ENCODE results near the gene ABHD14A. TPM values are rescaled to one million over a fixed set of nuclear protein-coding genes. Genes with fewer than 3 reads are reported as not detected.

Gene ABHD14A
- polyA plus RNA-seq, 1 of the 3 experiments (the other 2 are of a cell fraction), result 31.5 TPM

DNA sequence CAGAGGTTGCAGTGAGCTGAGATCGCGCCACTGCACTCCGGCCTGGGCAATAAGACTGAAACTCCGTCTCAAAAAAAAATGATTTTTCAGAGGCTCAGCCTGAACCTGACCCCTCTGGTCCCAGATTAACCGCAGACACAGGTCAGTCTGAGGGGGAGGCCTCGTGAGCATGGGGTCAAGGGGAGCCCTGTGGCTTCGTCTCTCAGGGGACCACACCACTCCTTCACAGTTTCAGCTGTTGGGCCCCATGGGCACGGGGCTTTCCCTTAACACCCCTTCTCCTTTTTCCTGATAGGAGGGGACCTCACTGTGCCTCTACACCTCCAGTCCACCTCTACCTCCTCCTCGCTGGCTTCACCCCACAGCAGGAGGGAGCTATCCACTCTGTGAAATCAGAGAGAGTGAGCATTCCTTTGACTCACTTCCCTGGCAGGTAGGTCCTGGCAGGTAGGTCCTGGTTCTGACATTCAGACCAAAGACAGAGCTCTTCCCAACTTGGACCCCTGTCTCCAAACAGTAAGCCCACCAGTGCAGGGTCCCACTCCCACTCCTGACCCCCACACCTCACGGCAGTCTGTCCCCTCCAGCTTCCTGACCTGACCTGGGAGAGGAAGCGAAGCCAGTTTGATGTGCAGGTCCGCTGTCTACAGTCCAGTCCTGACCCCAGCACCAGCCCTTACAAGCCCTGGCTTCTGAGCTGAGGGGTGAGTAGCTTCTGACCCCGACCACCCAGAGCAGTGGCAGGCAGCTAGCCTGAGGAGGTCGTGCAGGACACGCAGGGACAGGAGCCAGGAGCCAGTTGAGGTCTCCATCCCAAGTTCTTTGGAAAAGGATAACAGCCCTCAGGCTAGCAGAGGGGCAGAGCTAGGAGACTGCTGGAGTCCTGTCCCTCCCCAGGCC, 42.1 kb upstream of the ABHD14A start:
- POLR2A ChIA-PET, result interaction anchor here (0.8 kb wide), 1 partner anchor 36 kb away, joined by 3 read pairs; no protein-coding TSS in a partner anchor
- no peaks in the 10 kb centered on the region for H3F3A ChIP-seq (replicated peaks; ENCODE audit: insufficient read depth)
- no peaks in the 10 kb centered on the region for H3K27me3 ChIP-seq (ENCODE audit: insufficient read depth)
- no peak overlapping the region for H3K27ac ChIP-seq (ENCODE audit: low read depth in 2 of 2, low read length in 1 of 2)
- no peak for DNase-seq
- H3K4me2 ChIP-seq, result no peak overlapping the region
- H3K9me3 ChIP-seq, result no peaks in the 10 kb centered on the region
- no peak overlapping the region for H3K9ac ChIP-seq
- no peak overlapping the region for H2AFZ ChIP-seq (ENCODE audit: low read depth)
- TF ChIP-seq, protein P1, sequence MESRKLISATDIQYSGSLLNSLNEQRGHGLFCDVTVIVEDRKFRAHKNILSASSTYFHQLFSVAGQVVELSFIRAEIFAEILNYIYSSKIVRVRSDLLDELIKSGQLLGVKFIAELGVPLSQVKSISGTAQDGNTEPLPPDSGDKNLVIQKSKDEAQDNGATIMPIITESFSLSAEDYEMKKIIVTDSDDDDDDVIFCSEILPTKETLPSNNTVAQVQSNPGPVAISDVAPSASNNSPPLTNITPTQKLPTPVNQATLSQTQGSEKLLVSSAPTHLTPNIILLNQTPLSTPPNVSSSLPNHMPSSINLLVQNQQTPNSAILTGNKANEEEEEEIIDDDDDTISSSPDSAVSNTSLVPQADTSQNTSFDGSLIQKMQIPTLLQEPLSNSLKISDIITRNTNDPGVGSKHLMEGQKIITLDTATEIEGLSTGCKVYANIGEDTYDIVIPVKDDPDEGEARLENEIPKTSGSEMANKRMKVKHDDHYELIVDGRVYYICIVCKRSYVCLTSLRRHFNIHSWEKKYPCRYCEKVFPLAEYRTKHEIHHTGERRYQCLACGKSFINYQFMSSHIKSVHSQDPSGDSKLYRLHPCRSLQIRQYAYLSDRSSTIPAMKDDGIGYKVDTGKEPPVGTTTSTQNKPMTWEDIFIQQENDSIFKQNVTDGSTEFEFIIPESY (IDR thresholded peaks at IDR 0.05; ENCODE audit: borderline replicate concordance, low read depth), result no peak
- TF ChIP-seq FOSL2 (IDR thresholded peaks at IDR 0.05; ENCODE audit: borderline replicate concordance, low read depth), result no peak
- TF ChIP-seq, protein P2, sequence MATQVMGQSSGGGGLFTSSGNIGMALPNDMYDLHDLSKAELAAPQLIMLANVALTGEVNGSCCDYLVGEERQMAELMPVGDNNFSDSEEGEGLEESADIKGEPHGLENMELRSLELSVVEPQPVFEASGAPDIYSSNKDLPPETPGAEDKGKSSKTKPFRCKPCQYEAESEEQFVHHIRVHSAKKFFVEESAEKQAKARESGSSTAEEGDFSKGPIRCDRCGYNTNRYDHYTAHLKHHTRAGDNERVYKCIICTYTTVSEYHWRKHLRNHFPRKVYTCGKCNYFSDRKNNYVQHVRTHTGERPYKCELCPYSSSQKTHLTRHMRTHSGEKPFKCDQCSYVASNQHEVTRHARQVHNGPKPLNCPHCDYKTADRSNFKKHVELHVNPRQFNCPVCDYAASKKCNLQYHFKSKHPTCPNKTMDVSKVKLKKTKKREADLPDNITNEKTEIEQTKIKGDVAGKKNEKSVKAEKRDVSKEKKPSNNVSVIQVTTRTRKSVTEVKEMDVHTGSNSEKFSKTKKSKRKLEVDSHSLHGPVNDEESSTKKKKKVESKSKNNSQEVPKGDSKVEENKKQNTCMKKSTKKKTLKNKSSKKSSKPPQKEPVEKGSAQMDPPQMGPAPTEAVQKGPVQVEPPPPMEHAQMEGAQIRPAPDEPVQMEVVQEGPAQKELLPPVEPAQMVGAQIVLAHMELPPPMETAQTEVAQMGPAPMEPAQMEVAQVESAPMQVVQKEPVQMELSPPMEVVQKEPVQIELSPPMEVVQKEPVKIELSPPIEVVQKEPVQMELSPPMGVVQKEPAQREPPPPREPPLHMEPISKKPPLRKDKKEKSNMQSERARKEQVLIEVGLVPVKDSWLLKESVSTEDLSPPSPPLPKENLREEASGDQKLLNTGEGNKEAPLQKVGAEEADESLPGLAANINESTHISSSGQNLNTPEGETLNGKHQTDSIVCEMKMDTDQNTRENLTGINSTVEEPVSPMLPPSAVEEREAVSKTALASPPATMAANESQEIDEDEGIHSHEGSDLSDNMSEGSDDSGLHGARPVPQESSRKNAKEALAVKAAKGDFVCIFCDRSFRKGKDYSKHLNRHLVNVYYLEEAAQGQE (IDR thresholded peaks at IDR 0.05; ENCODE audit: low read depth, low read length), result no peak
- TF ChIP-seq FOXJ3 (CRISPR knock-in tag; IDR thresholded peaks at IDR 0.05), result no peak
- TF ChIP-seq, protein P3, sequence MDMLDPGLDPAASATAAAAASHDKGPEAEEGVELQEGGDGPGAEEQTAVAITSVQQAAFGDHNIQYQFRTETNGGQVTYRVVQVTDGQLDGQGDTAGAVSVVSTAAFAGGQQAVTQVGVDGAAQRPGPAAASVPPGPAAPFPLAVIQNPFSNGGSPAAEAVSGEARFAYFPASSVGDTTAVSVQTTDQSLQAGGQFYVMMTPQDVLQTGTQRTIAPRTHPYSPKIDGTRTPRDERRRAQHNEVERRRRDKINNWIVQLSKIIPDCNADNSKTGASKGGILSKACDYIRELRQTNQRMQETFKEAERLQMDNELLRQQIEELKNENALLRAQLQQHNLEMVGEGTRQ (IDR thresholded peaks at IDR 0.05; ENCODE audit: borderline replicate concordance, low read depth, low read length), result no peak
- no peak for TF ChIP-seq NFIC (IDR thresholded peaks at IDR 0.05; ENCODE audit: borderline replicate concordance)
- TF ChIP-seq TAF1 (IDR thresholded peaks at IDR 0.05; ENCODE audit: borderline replicate concordance, low read depth, low read length), result no peak
- TF ChIP-seq ELF1 (IDR thresholded peaks at IDR 0.05), result no peak
- TF ChIP-seq NRF1 (IDR thresholded peaks at IDR 0.05; ENCODE audit: low read depth, low read length), result no peak
- TF ChIP-seq, protein P4, sequence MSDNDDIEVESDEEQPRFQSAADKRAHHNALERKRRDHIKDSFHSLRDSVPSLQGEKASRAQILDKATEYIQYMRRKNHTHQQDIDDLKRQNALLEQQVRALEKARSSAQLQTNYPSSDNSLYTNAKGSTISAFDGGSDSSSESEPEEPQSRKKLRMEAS (IDR thresholded peaks at IDR 0.05; ENCODE audit: low read depth), result no peak
- no peak for TF ChIP-seq YY1 (IDR thresholded peaks at IDR 0.05; ENCODE audit: low read depth)
- no peak for TF ChIP-seq SIN3A (IDR thresholded peaks at IDR 0.05; ENCODE audit: borderline replicate concordance, low read depth, low read length)
- no peak for TF ChIP-seq RAD21 (IDR thresholded peaks at IDR 0.05; ENCODE audit: low read length)
- no peak for TF ChIP-seq EZH2phosphoT487 (IDR thresholded peaks at IDR 0.05; ENCODE audit: borderline replicate concordance, low read depth)
- no peak for TF ChIP-seq MXI1 (IDR thresholded peaks at IDR 0.05; ENCODE audit: low read depth, low read length)
- no peak for TF ChIP-seq FOXM1 (IDR thresholded peaks at IDR 0.05; ENCODE audit: low read depth)
- TF ChIP-seq TCF12 (IDR thresholded peaks at IDR 0.05), result no peak
- no peak for TF ChIP-seq CHD2 (IDR thresholded peaks at IDR 0.05; ENCODE audit: low read length, partially characterized antibody)
- no peak for TF ChIP-seq SMC3 (IDR thresholded peaks at IDR 0.05; ENCODE audit: low read depth, low read length)
- CTCF ChIA-PET, result interaction anchor here (0.6 to 1.6 kb wide), 3 partner anchors 9 to 50 kb away, joined by 3 to 6 read pairs (median 3); partner anchors contain the start of genes ACY1, PARP3 and RRP9
- H3K79me2 ChIP-seq (ENCODE audit: insufficient read depth), result no peaks in the 10 kb centered on the region
- H3K9me2 ChIP-seq, result no peaks in the 10 kb centered on the region
- peaks cover 0 to 47% of the 10 kb centered on the region in 2 experiments for H3K36me3 ChIP-seq (replicated peaks in 1 of 2; ENCODE audit: control insufficient read depth in 1 of 2, insufficient read depth in 2 of 2, low read length in 1 of 2)
- no peaks in the 10 kb centered on the region for H4K20me1 ChIP-seq (ENCODE audit: insufficient read depth)
- no peaks in the 10 kb centered on the region for H3K4me1 ChIP-seq (ENCODE audit: control insufficient read depth in 1 of 2, insufficient read depth in 2 of 2, low read depth in 1 of 2, low read length in 1 of 2)
- WGBS (ENCODE audit: low lambda C conversion rate), result 96% methylated on average over 9 of the region's 15 CpGs
- no peak overlapping the region for H3K4me3 ChIP-seq (ENCODE audit: low read depth in 2 of 2, low read length in 1 of 2)

All from SK-N-SH (cell line).